IPS-18a (cell line): Measurements from ENCODE around the gene RAB13.
A peak's percentile ranks its signal among the peaks of the same experiment; 100 is the strongest.
"Not testable (repeated sequence)": the region's sequence is repeated elsewhere in the genome, so short reads cannot be mapped to it uniquely, and the experiment has no call there.

Experiments used
- H3K27ac ChIP-seq: one replicate; pipeline ENCODE4 v1.5.1; 2013; ENCODE audit warnings: low read length
- H3K27me3 ChIP-seq: one replicate; pipeline ENCODE4 v1.6.1; 2013; ENCODE audit warnings: mild to moderate bottlenecking, low read length; ENCODE audit not compliant: control insufficient read depth, insufficient read depth
- H3K36me3 ChIP-seq: one replicate; pipeline ENCODE4 v1.6.1; 2013; ENCODE audit warnings: low read depth, low read length; ENCODE audit not compliant: control insufficient read depth
- H3K4me1 ChIP-seq: one replicate; pipeline ENCODE4 v1.6.1; 2013; ENCODE audit warnings: low read depth, low read length; ENCODE audit not compliant: control insufficient read depth
- H3K4me3 ChIP-seq: one replicate; pipeline ENCODE4 v1.5.1; 2013; ENCODE audit warnings: low read length
- H3K9ac ChIP-seq: one replicate; pipeline ENCODE4 v1.6.1; 2013; ENCODE audit warnings: mild to moderate bottlenecking, low read length, moderate library complexity
- H3K9me3 ChIP-seq: one replicate; pipeline ENCODE4 v1.6.1; 2013; ENCODE audit warnings: low read depth, low read length; ENCODE audit not compliant: control insufficient read depth

The RAB13 gene

GRCh38 chr1:153991806-153992205 is 5.7 kb upstream of the RAB13 start:
- H3K36me3 ChIP-seq, result peaks cover 33% of the 10 kb centered on the region
- H3K27me3 ChIP-seq, result no peaks in the 10 kb centered on the region
- H3K4me1 ChIP-seq, result peaks cover 11% of the 10 kb centered on the region
- no peaks in the 10 kb centered on the region for H3K9me3 ChIP-seq
- peak overlapping the region; percentile 85 for H3K4me3 ChIP-seq
- H3K9ac ChIP-seq, result peak overlapping the region; percentile 92
- no peak overlapping the region for H3K27ac ChIP-seq

DNA sequence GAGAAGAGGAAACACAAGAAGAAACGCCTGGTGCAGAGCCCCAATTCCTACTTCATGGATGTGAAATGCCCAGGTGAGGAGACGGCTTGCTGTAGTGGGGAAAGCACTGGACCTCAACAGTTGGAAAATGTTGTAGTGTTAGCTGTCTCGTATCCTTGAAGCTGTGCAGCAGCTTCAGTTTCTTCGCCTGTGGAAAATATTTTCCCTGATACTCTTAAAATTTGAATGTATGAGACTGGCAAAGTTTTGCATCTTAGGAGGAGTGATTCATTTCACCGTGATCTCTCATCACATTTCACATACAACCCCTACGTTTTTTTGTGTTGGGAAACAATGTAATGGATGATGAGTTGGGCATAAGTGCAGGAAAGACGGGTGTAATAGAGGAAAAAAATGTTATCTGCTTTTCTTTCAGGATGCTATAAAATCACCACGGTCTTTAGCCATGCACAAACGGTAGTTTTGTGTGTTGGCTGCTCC is 5.1 kb upstream of the RAB13 start:
- Histone ChIP-seq H3K4me3 (peak overlapping the region; percentile 85), H3K9ac (peak overlapping the region; percentile 92), H3K36me3 (peaks cover 33% of the 10 kb centered on the region), H3K9me3 (no peaks in the 10 kb centered on the region), H3K27ac (peak overlapping the region; percentile 92), H3K27me3 (no peaks in the 10 kb centered on the region), H3K4me1 (peaks cover 16% of the 10 kb centered on the region)

DNA sequence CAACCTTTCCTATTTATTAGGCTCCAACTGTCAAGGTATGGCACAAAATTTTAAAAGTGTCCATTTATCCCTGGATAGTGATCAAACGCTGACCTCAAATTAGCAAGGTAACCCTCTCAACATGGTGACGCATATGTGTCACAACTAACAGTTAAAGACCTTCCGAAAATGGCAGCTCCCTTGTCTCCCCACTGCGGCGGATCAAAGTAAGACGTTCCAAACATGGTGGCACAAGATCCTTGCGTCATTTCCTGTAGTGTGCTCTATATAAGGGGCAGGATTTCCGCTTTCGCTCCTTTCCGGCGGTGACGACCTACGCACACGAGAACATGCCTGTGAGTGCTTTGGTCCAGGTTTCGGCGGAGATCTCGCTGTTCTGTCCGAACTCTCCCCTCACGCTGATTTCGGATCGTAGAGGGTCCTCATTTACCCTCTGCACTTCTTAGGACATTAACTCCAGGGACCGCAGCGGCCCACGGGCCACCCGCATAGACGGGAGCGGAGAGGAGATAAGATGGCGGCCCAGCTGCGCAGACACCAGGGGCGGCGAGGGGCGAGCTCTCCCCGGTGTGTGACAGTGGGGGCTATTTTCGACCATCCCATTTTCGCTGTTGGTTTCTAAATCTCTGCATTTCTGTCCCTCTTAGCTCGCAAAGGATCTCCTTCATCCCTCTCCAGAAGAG is 4.5 kb upstream of the RAB13 start, which contains the start of gene RPS27:
RPS27 (plus strand) TSS at position 295 of the 683 bp plus-strand sequence; CDS start at position 330, 35 bp downstream.
- peak within 1 kb of the TSS; percentile 92 for H3K27ac ChIP-seq
- peak within 1 kb of the TSS; percentile 85 for H3K4me3 ChIP-seq
- no peaks in the 10 kb centered on the region for H3K9me3 ChIP-seq
- H3K27me3 ChIP-seq, result no peaks in the 10 kb centered on the region
- H3K9ac ChIP-seq, result peak within 1 kb of the TSS; percentile 92
- peaks cover 16% of the 10 kb centered on the region for H3K4me1 ChIP-seq
- H3K36me3 ChIP-seq, result peaks cover 33% of the 10 kb centered on the region

GRCh38 chr1:153987621-153988020 is 1.5 kb upstream of the RAB13 start:
- Histone ChIP-seq H3K9ac (no peak overlapping the region), H3K4me1 (peaks cover 26% of the 10 kb centered on the region), H3K27ac (no peak overlapping the region), H3K4me3 (no peak overlapping the region), H3K36me3 (peaks cover 24% of the 10 kb centered on the region), H3K27me3 (no peaks in the 10 kb centered on the region), H3K9me3 (no peaks in the 10 kb centered on the region)

GRCh38 chr1:153985341-153985912 is 712 bp downstream of the RAB13 start:
- Histone ChIP-seq H3K4me1 (peaks cover 17% of the 10 kb centered on the region), H3K27ac (peak overlapping the region; percentile 81)

GRCh38 chr1:153984123-153984894 is 1.8 kb downstream of the RAB13 start:
- peaks cover 20% of the 10 kb centered on the region for H3K36me3 ChIP-seq
- peak overlapping the region; percentile 92 for H3K4me3 ChIP-seq
- H3K9me3 ChIP-seq, result no peaks in the 10 kb centered on the region
- no peaks in the 10 kb centered on the region for H3K27me3 ChIP-seq
- H3K4me1 ChIP-seq, result peaks cover 17% of the 10 kb centered on the region
- no peak overlapping the region for H3K27ac ChIP-seq
- H3K9ac ChIP-seq, result peak overlapping the region; percentile 89

More at GRCh38 chr1:153985341-153985912, 712 bp downstream of the RAB13 start:
- Histone ChIP-seq H3K4me3 (peak overlapping the region; percentile 92), H3K9ac (peak overlapping the region; percentile 89), H3K9me3 (no peaks in the 10 kb centered on the region), H3K27me3 (no peaks in the 10 kb centered on the region), H3K36me3 (peaks cover 20% of the 10 kb centered on the region)

GRCh38 chr1:153981735-153982134 is 4.4 kb downstream of the RAB13 start:
- H3K9me3 ChIP-seq, H3K27ac ChIP-seq, H3K27me3 ChIP-seq, H3K4me3 ChIP-seq, H3K9ac ChIP-seq: not testable (repeated sequence)
- Histone ChIP-seq H3K4me1 (peaks cover 15% of the 10 kb centered on the region), H3K36me3 (peaks cover 20% of the 10 kb centered on the region)

DNA sequence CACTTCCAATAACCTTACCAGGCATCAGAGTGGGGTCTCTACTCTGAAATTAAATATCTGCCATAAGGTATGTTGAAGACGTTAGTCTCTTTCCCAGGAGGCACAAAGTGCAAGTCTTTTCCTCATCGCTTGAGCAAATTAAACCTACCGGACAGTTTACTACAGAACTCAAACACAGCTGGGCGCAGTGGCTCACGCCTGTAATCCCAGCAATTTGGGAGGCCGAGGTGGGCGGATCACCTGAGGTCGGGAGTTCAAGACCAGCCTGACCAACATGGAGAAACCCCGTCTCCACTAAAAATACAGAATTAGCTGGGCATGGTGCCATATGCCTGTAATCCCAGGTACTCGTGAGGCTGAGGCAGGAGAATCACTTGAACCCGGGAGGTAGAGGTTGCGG is 7.0 kb downstream of the RAB13 start:
- H3K9me3 ChIP-seq, H3K4me3 ChIP-seq, H3K27me3 ChIP-seq, H3K27ac ChIP-seq, H3K9ac ChIP-seq, H3K4me1 ChIP-seq: not testable (repeated sequence)
- H3K36me3 ChIP-seq, result peaks cover 35% of the 10 kb centered on the region

- H3K9me3 ChIP-seq, result no peaks in the 10 kb centered on the region
- H3K36me3 ChIP-seq, result peaks cover 35% of the 10 kb centered on the region
- peak overlapping the region; percentile 81 for H3K4me3 ChIP-seq
- H3K27me3 ChIP-seq, result no peaks in the 10 kb centered on the region
- H3K4me1 ChIP-seq, result peaks cover 3% of the 10 kb centered on the region
- H3K27ac ChIP-seq, result no peak overlapping the region
- peak overlapping the region; percentile 80 for H3K9ac ChIP-seq
These were observed 7.7 kb downstream of the RAB13 start for GRCh38 chr1:153978274-153978909.

DNA sequence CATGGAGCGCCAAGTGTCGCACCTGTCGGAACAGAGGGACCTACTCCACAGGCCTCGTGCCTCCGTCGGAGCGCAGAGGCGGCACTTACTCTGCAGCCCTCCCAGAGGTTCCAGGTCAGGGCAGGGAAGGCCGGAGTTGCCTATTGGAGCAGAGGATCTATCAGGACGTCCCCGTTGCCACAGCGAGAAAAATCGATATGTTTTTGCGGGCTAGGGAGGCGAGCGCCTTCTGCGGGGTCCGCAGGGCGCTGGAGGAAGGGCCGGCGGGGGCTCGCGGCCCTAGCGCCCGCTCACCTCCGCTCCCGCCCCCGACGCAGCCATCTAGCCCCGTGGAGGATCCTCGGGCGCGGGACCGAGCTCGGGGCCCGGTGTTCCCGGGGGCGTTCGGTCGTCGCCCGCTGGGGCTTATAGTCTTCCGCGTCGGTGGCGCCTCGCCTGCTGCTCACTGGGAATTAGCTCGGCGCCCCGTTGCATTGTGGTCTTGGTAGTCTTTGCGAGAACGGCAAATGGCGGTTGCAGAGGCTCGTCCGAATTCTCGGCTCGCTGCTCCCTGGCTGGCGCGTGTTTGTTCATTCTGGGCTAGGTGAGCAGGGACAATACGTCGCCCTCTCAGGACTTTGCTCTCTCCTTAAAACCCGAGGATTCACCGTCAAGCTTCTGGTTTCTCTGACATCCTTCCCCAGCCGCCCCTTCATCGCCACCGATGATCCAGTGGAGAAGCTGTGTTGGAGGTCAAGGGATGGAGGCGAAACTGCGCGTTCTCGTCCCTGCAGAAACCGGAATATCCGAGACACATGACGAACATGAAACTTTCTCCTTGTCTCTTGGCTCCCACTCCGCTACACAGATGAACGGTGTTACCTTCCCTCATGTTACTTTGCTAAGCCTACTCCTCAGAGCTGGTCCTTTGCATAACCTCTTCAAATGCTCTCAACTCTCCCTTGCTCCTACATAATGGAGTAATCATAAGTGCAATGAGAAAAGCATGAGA is 8.6 kb downstream of the RAB13 start, which contains the start of gene JTB:
JTB (minus strand) TSS at position 425 of the 991 bp plus-strand sequence; CDS start at position 3, 422 bp downstream.
- H3K4me3 ChIP-seq, result peak within 1 kb of the TSS; percentile 81
- no peaks in the 10 kb centered on the region for H3K27me3 ChIP-seq
- H3K4me1 ChIP-seq, result peaks cover 3% of the 10 kb centered on the region
- H3K9ac ChIP-seq, result peak within 1 kb of the TSS; percentile 80
- H3K9me3 ChIP-seq, result no peaks in the 10 kb centered on the region
- H3K27ac ChIP-seq, result peak within 1 kb of the TSS; percentile 17
- peaks cover 30% of the 10 kb centered on the region for H3K36me3 ChIP-seq
